Endodermal cell (in vitro differentiated cells): Measurements from ENCODE around the gene TRABD2B. TPM values are rescaled to one million over a fixed set of nuclear protein-coding genes. Genes with fewer than 3 reads are reported as not detected.

Experiments
- DNase-seq: peaks from one replicate; pipeline ENCODE4 v3.0.0-alpha.2; 2017
- H3K27ac ChIP-seq: 2 replicates; pipeline ENCODE4 v1.5.1; 2013; ENCODE audit warnings: mild to moderate bottlenecking, low read depth, low read length, moderate library complexity
- H3K27me3 ChIP-seq: 2 replicates; pipeline ENCODE4 v1.6.1; 2013; ENCODE audit warnings: mild to moderate bottlenecking, low read length, moderate library complexity; ENCODE audit not compliant: insufficient read depth, control insufficient read depth, poor library complexity, severe bottlenecking
- H3K36me3 ChIP-seq: 2 replicates; pipeline ENCODE4 v1.7.0; 2013; ENCODE audit warnings: mild to moderate bottlenecking, low read length, moderate library complexity; ENCODE audit not compliant: control insufficient read depth, insufficient read depth
- H3K4me1 ChIP-seq: one replicate; pipeline ENCODE4 v1.7.0; 2013; ENCODE audit warnings: low read length; ENCODE audit not compliant: control insufficient read depth, insufficient read depth
- H3K4me3 ChIP-seq: 2 replicates; pipeline ENCODE4 v1.5.1; 2013; ENCODE audit warnings: mild to moderate bottlenecking, low read length, moderate library complexity
- H3K9ac ChIP-seq: 2 replicates; pipeline ENCODE4 v1.6.1; 2013; ENCODE audit warnings: mild to moderate bottlenecking, low read length, moderate library complexity; ENCODE audit not compliant: poor library complexity, severe bottlenecking; ENCODE audit errors: extremely low read depth
- H3K9me3 ChIP-seq: 2 replicates; pipeline ENCODE4 v1.6.1; 2013; ENCODE audit warnings: mild to moderate bottlenecking, low read length, moderate library complexity; ENCODE audit not compliant: control insufficient read depth
- H3K27ac Mint-ChIP-seq: 2 replicates; pipeline ENCODE4 v1.8.0; 2020; ENCODE audit warnings: mixed read lengths
- H3K27me3 Mint-ChIP-seq: 2 replicates; pipeline ENCODE4 v1.8.0; 2021; ENCODE audit warnings: mild to moderate bottlenecking, mixed read lengths; ENCODE audit not compliant: insufficient read depth
- H3K36me3 Mint-ChIP-seq: 2 replicates; pipeline ENCODE4 v1.8.0; 2020; ENCODE audit warnings: low read depth, mixed read lengths
- H3K4me1 Mint-ChIP-seq: 2 replicates; pipeline ENCODE4 v1.8.0; 2020; ENCODE audit warnings: mixed read lengths
- H3K4me3 Mint-ChIP-seq: 2 replicates; pipeline ENCODE4 v1.8.0; 2020; ENCODE audit warnings: mild to moderate bottlenecking, moderate library complexity, mixed read lengths
- H3K9me3 Mint-ChIP-seq: 2 replicates; pipeline ENCODE4 v1.8.0; 2020; ENCODE audit warnings: mild to moderate bottlenecking, mixed read lengths
- WGBS, 2 experiments: methylation state at CpG; one replicate each; pipeline versions ENCODE4 v1.1.5 to v1.1.7; 2013; ENCODE audit warnings: missing lambda C conversion rate in 2 of 2, mixed read lengths in 1 of 2; ENCODE audit not compliant: insufficient coverage in 1 of 2, insufficient read length in 1 of 2; 5-methylcytosine and 5-hydroxymethylcytosine counted together
- total RNA-seq, 2 donors: library from RNA; stranded (reverse); fragmentation: NEBNext Ultra II Directional in 1 of 2; extraction: Animal tissue kit (Norgen Biotek cat#: 25700) in 1 of 2; gene quantifications; 2 replicates in 1 of 2; 3 replicates in 1 of 2; pipeline ENCODE4 v1.2.1, GENCODE V29; 2021
- TF ChIP-seq, protein P1 (sequence below): fragments of 200-600 bp; sonication (generic); conservative IDR thresholded peaks from 2 replicates; pipeline ENCODE4 v1.5.0; 2021; ENCODE audit warnings: antibody characterized with exemption, mild to moderate bottlenecking

The TRABD2B gene
- total RNA-seq, 2 donors from 2014 or later: 24.4 to 28.0 TPM

DNA sequence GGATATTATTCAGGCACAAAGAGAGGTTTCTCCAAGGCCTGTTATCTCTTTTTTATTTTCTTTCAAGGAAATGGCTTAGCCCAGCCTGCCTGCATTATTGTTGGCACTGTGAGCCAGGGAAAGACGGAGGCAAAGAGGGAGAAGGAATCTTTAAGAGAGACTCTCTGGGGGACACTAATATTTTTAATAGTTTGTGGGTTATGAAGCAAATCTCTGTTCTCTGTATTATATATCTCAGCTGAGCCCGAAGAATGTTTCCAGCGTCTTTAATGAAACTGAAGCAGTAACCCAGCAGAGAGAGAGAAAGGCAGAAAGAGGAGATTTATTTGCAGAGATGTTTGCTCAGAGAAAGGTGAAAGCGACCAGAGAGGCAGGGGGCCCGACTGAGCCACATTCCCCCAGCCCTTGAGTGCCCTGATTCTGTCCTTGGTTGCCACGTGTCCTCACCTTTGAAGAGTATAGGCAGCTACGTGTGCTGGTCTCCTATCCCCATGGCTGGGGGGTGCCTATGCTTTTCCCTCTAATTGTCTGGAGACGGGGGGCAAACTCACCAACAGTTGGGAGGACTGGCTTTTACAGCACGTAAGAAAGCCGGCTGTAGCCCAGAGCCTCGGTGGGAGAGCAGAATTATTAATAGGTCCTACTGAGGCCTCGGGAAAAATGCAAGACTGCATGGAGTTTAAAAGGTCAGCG, 166.4 kb downstream of the TRABD2B start:
- peaks cover 11% of the 10 kb centered on the region for H3K4me1 ChIP-seq

DNA sequence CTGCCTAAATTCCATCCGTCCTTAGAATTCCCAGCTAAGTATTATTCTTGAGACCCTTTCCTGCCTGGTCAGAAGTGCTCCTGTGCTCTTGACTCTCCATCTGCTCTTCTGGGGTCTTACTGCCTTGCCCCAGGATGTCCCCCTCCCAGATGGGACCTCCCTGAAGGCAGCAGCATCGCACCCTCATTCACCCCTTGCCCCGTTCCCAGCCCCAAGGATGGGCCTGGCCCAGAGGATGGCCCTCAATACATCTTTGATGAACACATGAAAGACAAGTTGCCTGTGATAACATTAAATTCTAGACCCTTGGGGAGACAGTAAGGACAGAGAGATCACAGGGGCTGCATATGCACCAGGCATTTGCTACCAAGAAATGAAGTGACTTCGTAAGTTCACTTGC, 167.2 kb downstream of the TRABD2B start:
- Histone ChIP-seq H3K27me3 (no peaks in the 10 kb centered on the region), H3K9me3 (peaks cover 7% of the 10 kb centered on the region), H3K9ac (no peak overlapping the region), H3K27ac (no peak overlapping the region), H3K36me3 (peaks cover 8% of the 10 kb centered on the region), H3K4me3 (no peak overlapping the region), H3K4me1 (peaks cover 11% of the 10 kb centered on the region)
- 67 to 71% methylated on average over 3 to 4 of the region's 4 CpGs for WGBS, 2 experiments
- H3K4me3 Mint-ChIP-seq: no peak overlapping the region
- H3K27ac Mint-ChIP-seq: no peak overlapping the region
- TF ChIP-seq, protein P1, sequence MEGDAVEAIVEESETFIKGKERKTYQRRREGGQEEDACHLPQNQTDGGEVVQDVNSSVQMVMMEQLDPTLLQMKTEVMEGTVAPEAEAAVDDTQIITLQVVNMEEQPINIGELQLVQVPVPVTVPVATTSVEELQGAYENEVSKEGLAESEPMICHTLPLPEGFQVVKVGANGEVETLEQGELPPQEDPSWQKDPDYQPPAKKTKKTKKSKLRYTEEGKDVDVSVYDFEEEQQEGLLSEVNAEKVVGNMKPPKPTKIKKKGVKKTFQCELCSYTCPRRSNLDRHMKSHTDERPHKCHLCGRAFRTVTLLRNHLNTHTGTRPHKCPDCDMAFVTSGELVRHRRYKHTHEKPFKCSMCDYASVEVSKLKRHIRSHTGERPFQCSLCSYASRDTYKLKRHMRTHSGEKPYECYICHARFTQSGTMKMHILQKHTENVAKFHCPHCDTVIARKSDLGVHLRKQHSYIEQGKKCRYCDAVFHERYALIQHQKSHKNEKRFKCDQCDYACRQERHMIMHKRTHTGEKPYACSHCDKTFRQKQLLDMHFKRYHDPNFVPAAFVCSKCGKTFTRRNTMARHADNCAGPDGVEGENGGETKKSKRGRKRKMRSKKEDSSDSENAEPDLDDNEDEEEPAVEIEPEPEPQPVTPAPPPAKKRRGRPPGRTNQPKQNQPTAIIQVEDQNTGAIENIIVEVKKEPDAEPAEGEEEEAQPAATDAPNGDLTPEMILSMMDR: no peak
- H3K36me3 Mint-ChIP-seq: peaks cover 3% of the 10 kb centered on the region
- peaks cover 25% of the 10 kb centered on the region for H3K4me1 Mint-ChIP-seq
- H3K27me3 Mint-ChIP-seq: peaks cover 11% of the 10 kb centered on the region
- H3K9me3 Mint-ChIP-seq: no peaks in the 10 kb centered on the region
- no peak for DNase-seq

More for the DNA sequence above, 166.4 kb downstream of the TRABD2B start:
- H3K36me3 ChIP-seq: peaks cover 8% of the 10 kb centered on the region
- no peak overlapping the region for H3K27ac ChIP-seq
- DNase-seq: no peak
- peaks cover 15% of the 10 kb centered on the region for H3K9me3 ChIP-seq
- Mint-ChIP-seq H3K4me3 (no peak overlapping the region), H3K4me1 (peaks cover 21% of the 10 kb centered on the region), H3K9me3 (peaks cover 7% of the 10 kb centered on the region), H3K27me3 (peaks cover 11% of the 10 kb centered on the region), H3K36me3 (peaks cover 9% of the 10 kb centered on the region), H3K27ac (no peak overlapping the region)
- H3K4me3 ChIP-seq: no peak overlapping the region
- no peak overlapping the region for H3K9ac ChIP-seq
- WGBS, 2 experiments: 60 to 72% methylated on average over 9 to 13 of the region's 13 CpGs
- TF ChIP-seq, protein P1: no peak
- H3K27me3 ChIP-seq: no peaks in the 10 kb centered on the region

DNA sequence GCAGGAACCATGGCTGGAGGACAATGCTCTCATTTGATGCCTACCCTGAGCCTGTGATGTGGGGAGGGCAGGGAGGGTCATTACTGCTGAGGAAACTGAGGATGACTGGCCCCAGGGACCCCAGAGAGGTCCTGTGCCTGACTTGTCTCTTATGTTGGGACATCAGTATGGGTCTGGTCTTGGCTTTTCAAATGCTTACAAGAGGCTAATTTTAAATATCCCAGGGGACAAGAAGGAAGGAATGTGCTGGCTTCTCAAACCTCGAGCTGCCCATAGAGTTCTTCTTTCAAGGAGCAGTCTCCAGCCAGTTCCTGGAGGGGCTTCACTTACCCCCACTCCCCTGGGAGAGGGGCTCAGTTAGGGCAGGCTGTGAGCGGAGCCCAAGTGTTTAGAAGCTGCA, 168.2 kb downstream of the TRABD2B start:
- no peak for DNase-seq
- Histone ChIP-seq H3K9ac (no peak overlapping the region), H3K9me3 (no peaks in the 10 kb centered on the region), H3K4me1 (peaks cover 11% of the 10 kb centered on the region), H3K4me3 (no peak overlapping the region), H3K36me3 (peaks cover 8% of the 10 kb centered on the region), H3K27ac (no peak overlapping the region), H3K27me3 (no peaks in the 10 kb centered on the region)
- no peaks in the 10 kb centered on the region for H3K9me3 Mint-ChIP-seq
- no peak overlapping the region for H3K27ac Mint-ChIP-seq
- peaks cover 26% of the 10 kb centered on the region for H3K4me1 Mint-ChIP-seq
- H3K36me3 Mint-ChIP-seq: peaks cover 3% of the 10 kb centered on the region
- H3K27me3 Mint-ChIP-seq: peaks cover 11% of the 10 kb centered on the region
- 84 to 88% methylated on average over 1 to 2 of the region's 2 CpGs for WGBS, 2 experiments
- TF ChIP-seq, protein P1: no peak
- no peak overlapping the region for H3K4me3 Mint-ChIP-seq
